Measurements from ENCODE around the gene FRMD4A. TPM values are rescaled to one million over a fixed set of nuclear protein-coding genes. Genes with fewer than 3 reads are reported as not detected.
A peak's percentile ranks its signal among the peaks of the same experiment; 100 is the strongest.

The FRMD4A gene
- total RNA-seq, 4 donors from 2014 or later = 4.0 to 12.7 (median 5.6) TPM

DNA sequence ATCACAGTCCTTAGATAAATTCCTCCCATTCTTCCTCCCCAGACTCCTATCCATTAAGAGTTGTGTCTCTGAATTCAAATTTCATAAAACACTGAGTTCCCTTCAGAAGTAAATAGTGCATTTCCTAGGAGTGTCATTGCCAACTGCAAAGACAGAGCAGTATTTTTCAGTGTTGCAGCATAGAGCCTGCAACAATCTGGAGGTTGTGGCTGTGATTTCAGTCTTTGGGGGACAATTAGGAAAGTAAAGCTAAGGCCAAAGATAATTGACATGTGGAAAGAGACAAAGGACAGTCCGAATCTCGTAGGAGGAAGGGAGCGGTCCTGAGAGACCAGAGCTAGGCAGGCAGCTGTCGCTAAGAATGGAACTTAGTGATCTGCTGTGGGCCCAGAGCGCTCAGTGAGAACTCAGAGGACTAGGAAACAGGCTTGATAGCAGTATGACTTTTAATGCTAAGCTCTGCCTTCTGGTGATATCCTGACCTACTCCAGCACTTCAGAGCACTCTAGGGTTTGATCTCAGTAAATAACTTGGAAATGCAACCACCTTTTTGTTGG lies 697.8 kb downstream of the FRMD4A start:
- in situ Hi-C loops (cut with MboI; ENCODE audit: low pct_ligation_motif_present in 1 of 4, low pct_unique_long_range_greater_than_20kb in 1 of 4, low sequenced_read_pairs in 3 of 4) = no loop called here
- no peaks in the 10 kb centered on the region for H3K27me3 ChIP-seq
- H3K9me3 ChIP-seq = no peaks in the 10 kb centered on the region
- H3K4me3 ChIP-seq = no peak overlapping the region
- WGBS, 2 donors (ENCODE audit: low coverage in 1 of 2) = 75% methylated on average over 5 of the region's 5 CpGs; no CpG with 5 or more reads in 1 of the 2 donors
- no peaks in the 10 kb centered on the region for H3K36me3 ChIP-seq
- H3K27ac ChIP-seq = peak overlapping the region; percentile 56 to 81 (median 72)
- H3K4me1 ChIP-seq = peaks cover 6 to 23% (median 10%) of the 10 kb centered on the region in 4 donors
- intact Hi-C loops (cut with DNase I; ENCODE audit: low total_unique reads) = no loop called here
- DNase-seq = no peak
- TF ChIP-seq POLR2A (IDR thresholded peaks at IDR 0.05) (no peak), EP300 (IDR thresholded peaks at IDR 0.05; ENCODE audit: low read depth) (no peak), POLR2AphosphoS5 (IDR thresholded peaks at IDR 0.05) (no peak)
- TF ChIP-seq, protein P1, sequence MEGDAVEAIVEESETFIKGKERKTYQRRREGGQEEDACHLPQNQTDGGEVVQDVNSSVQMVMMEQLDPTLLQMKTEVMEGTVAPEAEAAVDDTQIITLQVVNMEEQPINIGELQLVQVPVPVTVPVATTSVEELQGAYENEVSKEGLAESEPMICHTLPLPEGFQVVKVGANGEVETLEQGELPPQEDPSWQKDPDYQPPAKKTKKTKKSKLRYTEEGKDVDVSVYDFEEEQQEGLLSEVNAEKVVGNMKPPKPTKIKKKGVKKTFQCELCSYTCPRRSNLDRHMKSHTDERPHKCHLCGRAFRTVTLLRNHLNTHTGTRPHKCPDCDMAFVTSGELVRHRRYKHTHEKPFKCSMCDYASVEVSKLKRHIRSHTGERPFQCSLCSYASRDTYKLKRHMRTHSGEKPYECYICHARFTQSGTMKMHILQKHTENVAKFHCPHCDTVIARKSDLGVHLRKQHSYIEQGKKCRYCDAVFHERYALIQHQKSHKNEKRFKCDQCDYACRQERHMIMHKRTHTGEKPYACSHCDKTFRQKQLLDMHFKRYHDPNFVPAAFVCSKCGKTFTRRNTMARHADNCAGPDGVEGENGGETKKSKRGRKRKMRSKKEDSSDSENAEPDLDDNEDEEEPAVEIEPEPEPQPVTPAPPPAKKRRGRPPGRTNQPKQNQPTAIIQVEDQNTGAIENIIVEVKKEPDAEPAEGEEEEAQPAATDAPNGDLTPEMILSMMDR (IDR thresholded peaks at IDR 0.05) = no peak

DNA sequence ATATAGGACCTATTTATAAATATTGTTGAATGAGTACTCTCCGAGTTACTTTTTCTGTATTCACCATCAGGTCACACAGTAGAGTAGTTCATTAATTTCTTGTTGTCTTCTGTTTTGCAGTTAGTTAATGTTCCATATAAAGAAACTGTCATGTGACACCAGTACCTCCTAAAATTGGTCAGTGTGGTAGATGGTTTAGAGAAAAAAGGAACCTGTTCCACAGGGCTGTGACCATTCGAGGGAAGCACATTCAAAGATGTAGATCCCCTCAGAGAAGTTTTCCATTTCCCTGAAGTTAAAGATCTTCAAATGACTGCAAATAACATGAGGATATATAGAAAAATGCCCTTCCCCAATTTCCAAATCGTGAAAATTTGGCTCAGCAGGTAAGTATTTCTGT lies 698.3 kb downstream of the FRMD4A start:
- 75 to 83% methylated on average over 3 of the region's 3 CpGs for WGBS, 2 donors (ENCODE audit: low coverage in 1 of 2)

DNA sequence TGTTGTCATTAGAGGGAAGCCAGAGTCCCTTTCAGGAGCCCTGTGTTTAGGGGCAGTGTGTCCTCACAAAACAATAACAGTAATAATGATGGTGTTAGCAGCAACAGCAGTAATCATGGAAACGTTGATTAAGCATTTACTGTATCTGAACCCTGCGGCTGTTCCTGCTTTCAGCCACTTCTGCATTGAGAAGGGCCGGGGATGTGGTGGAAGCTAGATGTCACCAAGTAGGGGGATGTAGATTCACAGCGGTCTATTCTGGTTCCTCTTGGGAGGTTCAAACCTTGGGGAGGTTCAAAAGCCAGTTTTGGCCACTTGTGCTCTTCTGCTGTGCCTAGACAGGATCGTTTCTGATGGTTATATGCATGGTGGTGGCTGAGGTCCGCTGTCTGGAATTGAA lies 699.1 kb downstream of the FRMD4A start:
- Histone ChIP-seq H3K36me3 (no peaks in the 10 kb centered on the region), H3K9me3 (no peaks in the 10 kb centered on the region), H3K27me3 (no peaks in the 10 kb centered on the region), H3K4me3 (no peak overlapping the region), H3K27ac (no peak overlapping the region), H3K4me1 (peaks cover 6 to 23% (median 10%) of the 10 kb centered on the region in 4 donors)
- DNase-seq = no peak
- in situ Hi-C loops (cut with MboI; ENCODE audit: low pct_ligation_motif_present in 1 of 4, low pct_unique_long_range_greater_than_20kb in 1 of 4, low sequenced_read_pairs in 3 of 4) (no loop called here), intact Hi-C loops (cut with DNase I; ENCODE audit: low total_unique reads) (no loop called here)
- TF ChIP-seq EP300 (IDR thresholded peaks at IDR 0.05; ENCODE audit: low read depth) (no peak), POLR2AphosphoS5 (IDR thresholded peaks at IDR 0.05) (no peak), POLR2A (IDR thresholded peaks at IDR 0.05) (no peak)
- TF ChIP-seq, protein P1 (IDR thresholded peaks at IDR 0.05) = no peak
- 75 to 86% methylated on average over 1 to 6 of the region's 6 CpGs for WGBS, 2 donors (ENCODE audit: low coverage in 1 of 2)

More for the DNA sequence above, 698.3 kb downstream of the FRMD4A start:
- intact Hi-C loops (cut with DNase I; ENCODE audit: low total_unique reads) = no loop called here
- DNase-seq = no peak
- in situ Hi-C loops (cut with MboI; ENCODE audit: low pct_ligation_motif_present in 1 of 4, low pct_unique_long_range_greater_than_20kb in 1 of 4, low sequenced_read_pairs in 3 of 4) = no loop called here
- Histone ChIP-seq H3K4me3 (no peak overlapping the region), H3K36me3 (no peaks in the 10 kb centered on the region), H3K27me3 (no peaks in the 10 kb centered on the region), H3K4me1 (peaks cover 6 to 23% (median 10%) of the 10 kb centered on the region in 4 donors), H3K9me3 (no peaks in the 10 kb centered on the region), H3K27ac (peak overlapping the region; percentile 56 to 81 (median 72))
- TF ChIP-seq, protein P1 (IDR thresholded peaks at IDR 0.05) = no peak
- TF ChIP-seq POLR2AphosphoS5 (IDR thresholded peaks at IDR 0.05) = no peak
- TF ChIP-seq POLR2A (IDR thresholded peaks at IDR 0.05) = no peak
- no peak for TF ChIP-seq EP300 (IDR thresholded peaks at IDR 0.05; ENCODE audit: low read depth)

DNA sequence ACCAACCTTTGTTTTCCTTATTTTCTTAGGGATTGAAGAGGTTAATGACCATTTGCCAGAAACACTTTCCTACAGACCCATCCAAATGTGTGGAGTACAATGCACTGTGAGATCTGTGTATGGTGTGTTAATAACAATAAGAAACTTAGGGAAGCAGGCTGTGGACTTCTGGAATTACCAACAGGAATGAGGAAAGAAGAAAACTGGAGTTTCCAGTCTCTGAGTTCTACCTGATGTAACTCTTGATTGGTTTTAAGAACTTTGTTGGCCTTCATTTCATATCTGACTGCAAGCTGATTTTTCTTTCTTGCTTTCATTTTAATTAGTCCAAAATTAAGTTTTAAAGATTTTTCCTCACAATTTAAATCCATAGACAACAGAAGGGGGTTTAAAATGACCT lies 700.5 kb downstream of the FRMD4A start:
- Histone ChIP-seq H3K4me3 (no peak overlapping the region), H3K36me3 (peaks cover 0 to 3% (median 0%) of the 10 kb centered on the region in 4 donors), H3K27ac (no peak overlapping the region), H3K9me3 (no peaks in the 10 kb centered on the region), H3K4me1 (peaks cover 6 to 23% (median 10%) of the 10 kb centered on the region in 4 donors), H3K27me3 (no peaks in the 10 kb centered on the region)
- in situ Hi-C loops (cut with MboI; ENCODE audit: low pct_ligation_motif_present in 1 of 4, low pct_unique_long_range_greater_than_20kb in 1 of 4, low sequenced_read_pairs in 3 of 4) = no loop called here
- intact Hi-C loops (cut with DNase I; ENCODE audit: low total_unique reads) = no loop called here
- TF ChIP-seq POLR2AphosphoS5 (IDR thresholded peaks at IDR 0.05) (no peak), POLR2A (IDR thresholded peaks at IDR 0.05) (no peak), EP300 (IDR thresholded peaks at IDR 0.05; ENCODE audit: low read depth) (no peak)
- TF ChIP-seq, protein P1 (IDR thresholded peaks at IDR 0.05) = no peak
- no peak for DNase-seq
